HEK293 (cell line): ENCODE results near the gene COQ3.

Source experiments
- CTCF ChIA-PET: fragments of 350-600 bp; formaldehyde crosslinking; extraction: SDS; loops from one replicate; lab custom pipeline; 2021; ENCODE audit warnings: antibody characterized with exemption; lab: Yijun Ruan, JAX
- POLR2A ChIA-PET: fragments of 300-600 bp; formaldehyde crosslinking; extraction: SDS; loops from one replicate; lab custom pipeline; 2020; ENCODE audit warnings: antibody characterized with exemption, inconsistent platforms; lab: Yijun Ruan, JAX
- H3K27ac ChIP-seq: fragments of 200-500 bp; sonication (Bioruptor generic); 2 replicates; pipeline ENCODE4 v1.5.1; 2014; ENCODE audit warnings: low read depth, low read length, control low read depth, inconsistent platforms; ENCODE audit errors: extremely low read depth
- H3K36me3 ChIP-seq, 2 experiments: fragments of 200-500 bp in 1 of 2; sonication (Bioruptor generic) in 1 of 2; 1 replicate in 1 of 2; 2 replicates in 1 of 2; pipeline ENCODE4 v1.5.1; 2014 to 2017; ENCODE audit warnings: inconsistent platforms in 2 of 2, low read length in 2 of 2; ENCODE audit not compliant: control insufficient read depth in 2 of 2, insufficient read depth in 1 of 2
- H3K4me1 ChIP-seq: fragments of 200-500 bp; sonication (Bioruptor generic); 2 replicates; pipeline ENCODE4 v1.5.1; 2014; ENCODE audit warnings: mild to moderate bottlenecking, low read length, inconsistent platforms; ENCODE audit not compliant: control insufficient read depth, insufficient read depth
- H3K4me3 ChIP-seq: 2 replicates; pipeline ENCODE4 v1.5.1; 2011; ENCODE audit warnings: low read depth, mild to moderate bottlenecking, control low read depth, low read length, moderate library complexity
- H3K9me3 ChIP-seq: fragments of 200-500 bp; sonication (Bioruptor generic); 2 replicates; pipeline ENCODE4 v1.5.1; 2014; ENCODE audit warnings: low read depth, low read length, inconsistent platforms; ENCODE audit not compliant: control insufficient read depth, insufficient read depth
- FEZF1 ChIP-seq: fragments of 450-650 bp; formaldehyde crosslinking; IDR thresholded peaks from 2 replicates; pipeline ENCODE4 v1.5.1; 2016; ENCODE audit warnings: missing biosample characterization, missing genetic modification characterization
- GLIS1 ChIP-seq: fragments of 450-650 bp; formaldehyde crosslinking; IDR thresholded peaks from 2 replicates; pipeline ENCODE4 v1.5.1; 2016; ENCODE audit warnings: missing biosample characterization, missing genetic modification characterization
- KLF17 ChIP-seq: fragments of 450-650 bp; formaldehyde crosslinking; IDR thresholded peaks from 2 replicates; pipeline ENCODE4 v1.5.1; 2016; ENCODE audit warnings: missing biosample characterization, missing genetic modification characterization
- MZF1 ChIP-seq: fragments of 450-650 bp; formaldehyde crosslinking; IDR thresholded peaks from 2 replicates; pipeline ENCODE4 v1.5.1; 2017; ENCODE audit warnings: missing biosample characterization, missing genetic modification characterization, borderline replicate concordance
- ZBTB10 ChIP-seq: fragments of 450-650 bp; formaldehyde crosslinking; IDR thresholded peaks from 2 replicates; pipeline ENCODE4 v1.5.1; 2016; ENCODE audit warnings: missing biosample characterization, missing genetic modification characterization
- ZBTB44 ChIP-seq: fragments of 450-650 bp; IDR thresholded peaks from 2 replicates; pipeline ENCODE4 v1.5.1; 2018; ENCODE audit warnings: missing biosample characterization, mild to moderate bottlenecking, missing genetic modification characterization
- ZFP41 ChIP-seq: fragments of 450-650 bp; formaldehyde crosslinking; IDR thresholded peaks from 2 replicates; pipeline ENCODE4 v1.5.1; 2016; ENCODE audit warnings: missing biosample characterization, missing genetic modification characterization, borderline replicate concordance
- ZNF146 ChIP-seq: fragments of 450-650 bp; formaldehyde crosslinking; IDR thresholded peaks from 2 replicates; pipeline ENCODE4 v1.5.1; 2016; ENCODE audit warnings: missing biosample characterization, missing genetic modification characterization
- ZNF19 ChIP-seq: fragments of 450-650 bp; formaldehyde crosslinking; IDR thresholded peaks from 2 replicates; pipeline ENCODE4; 2016; ENCODE audit warnings: missing biosample characterization, missing genetic modification characterization, low read depth
- ZNF292 ChIP-seq: fragments of 450-650 bp; formaldehyde crosslinking; IDR thresholded peaks from 2 replicates; pipeline ENCODE4 v1.5.1; 2016; ENCODE audit warnings: low read depth, missing biosample characterization, missing genetic modification characterization, borderline replicate concordance
- ZNF354C ChIP-seq: fragments of 450-650 bp; formaldehyde crosslinking; IDR thresholded peaks from 2 replicates; pipeline ENCODE4 v1.5.1; 2016; ENCODE audit warnings: missing biosample characterization, missing genetic modification characterization, low read depth, borderline replicate concordance
- ZNF366 ChIP-seq: fragments of 450-650 bp; formaldehyde crosslinking; conservative IDR thresholded peaks from 2 replicates; pipeline ENCODE4 v1.5.1; 2016; ENCODE audit warnings: missing biosample characterization, missing genetic modification characterization
- ZNF555 ChIP-seq: fragments of 450-650 bp; formaldehyde crosslinking; conservative IDR thresholded peaks from 2 replicates; pipeline ENCODE4 v1.5.1; 2017; ENCODE audit warnings: missing biosample characterization, mild to moderate bottlenecking, missing genetic modification characterization, inconsistent platforms
- ZNF600 ChIP-seq: fragments of 450-650 bp; formaldehyde crosslinking; IDR thresholded peaks from 2 replicates; pipeline ENCODE4 v1.5.1; 2016; ENCODE audit warnings: missing biosample characterization, missing genetic modification characterization
- ZNF629 ChIP-seq: fragments of 450-650 bp; formaldehyde crosslinking; IDR thresholded peaks from 2 replicates; pipeline ENCODE4 v1.5.1; 2017; ENCODE audit warnings: missing biosample characterization, missing genetic modification characterization
- ZNF76 ChIP-seq: fragments of 450-650 bp; formaldehyde crosslinking; IDR thresholded peaks from 2 replicates; pipeline ENCODE4; 2016; ENCODE audit warnings: low read depth, missing biosample characterization, missing genetic modification characterization, borderline replicate concordance
- ZNF785 ChIP-seq: fragments of 450-650 bp; formaldehyde crosslinking; IDR thresholded peaks from 2 replicates; pipeline ENCODE4 v1.5.1; 2016; ENCODE audit warnings: missing biosample characterization, missing genetic modification characterization
- ZSCAN30 ChIP-seq: fragments of 450-650 bp; IDR thresholded peaks from 2 replicates; pipeline ENCODE4 v1.5.1; 2018; ENCODE audit warnings: missing biosample characterization, mild to moderate bottlenecking, missing genetic modification characterization, moderate library complexity
- TF ChIP-seq, protein P1 (sequence below): fragments of 450-650 bp; formaldehyde crosslinking; IDR thresholded peaks from 2 replicates; pipeline ENCODE4 v1.5.1; 2016; ENCODE audit warnings: missing biosample characterization, missing genetic modification characterization
- TF ChIP-seq, protein P2 (sequence below): sonication (generic); formaldehyde crosslinking; IDR thresholded peaks from 2 replicates; pipeline ENCODE4 v1.8.1; 2022; ENCODE audit warnings: mild to moderate bottlenecking, moderate library complexity, missing genetic modification reagents

Gene COQ3

GRCh38 chr6:99424022-99424421, 30.0 kb upstream of the COQ3 start:
- no peak overlapping the region for H3K27ac ChIP-seq
- CTCF ChIA-PET, result interaction anchor here (0.6 to 3.1 kb wide), 6 partner anchors 9 to 230 kb away, joined by 3 to 19 read pairs (median 4); no protein-coding TSS in a partner anchor
- no peaks in the 10 kb centered on the region for H3K9me3 ChIP-seq
- TF ChIP-seq ZBTB44 (tag by site-specific recombination), result no peak
- no peak for TF ChIP-seq KLF17 (tag by site-specific recombination)
- TF ChIP-seq ZNF354C, result no peak
- no peak for TF ChIP-seq ZNF785 (tag by site-specific recombination)
- no peak for TF ChIP-seq ZSCAN30 (tag by site-specific recombination)
- TF ChIP-seq ZNF600 (tag by site-specific recombination), result no peak
- no peak for TF ChIP-seq ZNF292 (tag by site-specific recombination)
- TF ChIP-seq ZFP41, result no peak
- TF ChIP-seq ZBTB10 (tag by site-specific recombination), result no peak
- TF ChIP-seq ZNF146, result no peak
- no peak for TF ChIP-seq GLIS1 (tag by site-specific recombination)
- TF ChIP-seq, protein P1, sequence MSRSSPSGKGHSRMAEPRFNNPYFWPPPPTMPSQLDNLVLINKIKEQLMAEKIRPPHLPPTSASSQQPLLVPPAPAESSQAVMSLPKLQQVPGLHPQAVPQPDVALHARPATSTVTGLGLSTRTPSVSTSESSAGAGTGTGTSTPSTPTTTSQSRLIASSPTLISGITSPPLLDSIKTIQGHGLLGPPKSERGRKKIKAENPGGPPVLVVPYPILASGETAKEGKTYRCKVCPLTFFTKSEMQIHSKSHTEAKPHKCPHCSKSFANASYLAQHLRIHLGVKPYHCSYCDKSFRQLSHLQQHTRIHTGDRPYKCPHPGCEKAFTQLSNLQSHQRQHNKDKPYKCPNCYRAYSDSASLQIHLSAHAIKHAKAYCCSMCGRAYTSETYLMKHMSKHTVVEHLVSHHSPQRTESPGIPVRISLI, result no peak
- TF ChIP-seq ZNF366 (tag by site-specific recombination), result no peak
- TF ChIP-seq ZNF19 (tag by site-specific recombination), result no peak
- TF ChIP-seq FEZF1 (tag by site-specific recombination), result no peak
- no peak for TF ChIP-seq ZNF76
- no peak for TF ChIP-seq ZNF555 (tag by site-specific recombination)
- TF ChIP-seq MZF1, result no peak
- TF ChIP-seq, protein P2, sequence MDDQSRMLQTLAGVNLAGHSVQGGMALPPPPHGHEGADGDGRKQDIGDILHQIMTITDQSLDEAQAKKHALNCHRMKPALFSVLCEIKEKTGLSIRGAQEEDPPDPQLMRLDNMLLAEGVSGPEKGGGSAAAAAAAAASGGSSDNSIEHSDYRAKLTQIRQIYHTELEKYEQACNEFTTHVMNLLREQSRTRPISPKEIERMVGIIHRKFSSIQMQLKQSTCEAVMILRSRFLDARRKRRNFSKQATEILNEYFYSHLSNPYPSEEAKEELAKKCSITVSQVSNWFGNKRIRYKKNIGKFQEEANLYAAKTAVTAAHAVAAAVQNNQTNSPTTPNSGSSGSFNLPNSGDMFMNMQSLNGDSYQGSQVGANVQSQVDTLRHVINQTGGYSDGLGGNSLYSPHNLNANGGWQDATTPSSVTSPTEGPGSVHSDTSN (CRISPR knock-in tag), result no peak
- TF ChIP-seq ZNF629 (tag by site-specific recombination), result no peak
- POLR2A ChIA-PET, result interaction anchor here (0.6 to 3.6 kb wide), 11 partner anchors 9 to 144 kb away, joined by 3 to 31 read pairs (median 5); partner anchors contain the start of genes CCNC, COQ3 and FAXC
- H3K4me3 ChIP-seq, result peak overlapping the region; percentile 78
- H3K4me1 ChIP-seq, result peaks cover 4% of the 10 kb centered on the region; the same call in 1 of the 2 replicates
- H3K36me3 ChIP-seq, result peaks cover 0 to 26% of the 10 kb centered on the region in 2 experiments; a peak in 2 of 3 replicates
